GM19324 (cell line): ENCODE data around the gene FOXO1.
A peak's percentile ranks its signal among the peaks of the same experiment; 100 is the strongest.

Source experiments
- ATAC-seq: cut with Tn5 transposase; IDR thresholded peaks from one replicate; pipeline ENCODE4 v1.9.1; 2021; ENCODE audit warnings: mild to moderate bottlenecking, moderate library complexity; ENCODE audit not compliant: unreplicated experiment, low FRiP score

FOXO1 gene

DNA sequence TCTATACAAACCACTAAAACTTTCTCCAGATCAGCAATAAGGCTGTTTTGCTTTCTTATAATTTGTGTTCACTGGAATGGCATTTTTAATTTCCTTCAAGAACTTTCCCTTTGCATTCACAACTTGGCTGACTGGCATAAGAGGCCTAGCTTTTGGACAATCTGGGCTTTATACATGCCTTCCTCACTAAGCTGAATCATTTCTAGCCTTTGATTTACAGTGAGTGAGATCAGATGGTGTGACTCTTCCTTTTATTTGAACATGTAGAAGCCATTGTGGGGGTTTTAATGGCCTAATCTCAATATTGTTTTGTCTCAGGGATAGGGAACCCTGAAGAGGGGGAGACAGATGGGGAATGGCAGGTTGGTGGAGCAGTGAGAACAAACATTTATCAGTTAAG lies 82.7 kb downstream of the FOXO1 start:
- no peak for ATAC-seq

DNA sequence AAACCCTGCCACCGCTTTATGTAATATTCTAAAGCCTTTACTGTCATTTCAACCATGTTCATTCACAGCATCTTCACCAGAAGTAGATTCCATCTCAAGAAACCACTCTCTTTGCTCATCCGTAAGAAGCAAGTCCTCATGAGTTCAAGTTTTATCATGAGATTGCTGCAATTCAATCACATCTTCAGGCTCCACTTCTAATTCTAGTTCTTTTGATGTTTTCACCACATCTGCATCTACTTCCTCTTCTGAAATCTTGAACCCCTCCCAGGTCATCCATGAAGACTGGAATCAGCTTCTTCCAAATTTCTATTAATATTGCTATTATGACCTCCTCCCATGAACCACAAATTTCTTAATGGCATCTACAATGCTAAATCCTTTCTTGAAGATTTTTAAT lies 83.9 kb downstream of the FOXO1 start:
- no peak for ATAC-seq

DNA sequence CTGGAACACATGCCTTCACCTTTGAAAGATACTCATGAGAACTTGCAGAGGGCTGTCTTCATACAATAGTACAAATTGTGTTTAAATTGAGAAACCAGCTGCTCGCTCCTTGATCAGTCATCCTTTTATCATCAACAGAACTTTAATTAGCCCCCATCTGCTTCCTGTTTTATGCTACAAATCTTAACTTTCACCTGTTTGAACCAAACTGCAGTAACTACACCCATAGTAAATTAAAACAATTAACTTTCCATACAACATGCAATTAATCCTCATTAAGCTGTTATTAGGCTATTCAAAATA lies 85.2 kb downstream of the FOXO1 start:
- ATAC-seq: no peak

DNA sequence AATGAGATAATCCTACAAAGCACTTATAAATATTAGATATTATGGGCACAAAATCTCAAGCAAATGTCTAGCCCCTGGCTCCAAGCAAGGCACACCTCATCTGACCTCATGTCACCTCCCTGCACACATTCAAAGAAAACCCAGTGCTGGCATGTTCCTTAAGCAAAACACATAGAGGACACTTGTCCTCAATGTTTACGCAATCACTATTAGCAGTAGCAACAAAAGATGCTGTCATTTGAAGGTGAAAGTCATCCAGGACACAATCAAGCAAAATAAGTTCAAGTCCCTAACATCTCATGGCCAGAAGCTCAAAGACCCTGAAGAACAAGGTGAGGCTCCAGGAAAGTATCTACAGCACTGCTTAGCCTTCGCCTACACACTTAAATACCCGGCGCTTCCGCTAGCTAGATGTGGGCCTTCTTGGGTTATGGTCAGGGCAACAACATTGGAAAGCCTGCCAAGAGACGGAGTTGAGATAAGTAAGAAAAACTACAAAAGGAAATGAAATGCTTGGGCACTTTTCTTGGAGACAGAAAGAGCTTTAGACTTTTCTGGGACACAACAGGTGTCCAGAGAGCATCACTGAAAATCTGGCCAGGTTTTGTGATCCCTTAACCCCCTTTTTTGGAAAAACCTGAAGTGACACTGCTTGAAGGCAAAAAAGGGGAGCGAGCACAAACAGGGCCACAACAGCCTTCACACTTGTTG lies 85.7 kb downstream of the FOXO1 start:
- ATAC-seq: no peak

DNA sequence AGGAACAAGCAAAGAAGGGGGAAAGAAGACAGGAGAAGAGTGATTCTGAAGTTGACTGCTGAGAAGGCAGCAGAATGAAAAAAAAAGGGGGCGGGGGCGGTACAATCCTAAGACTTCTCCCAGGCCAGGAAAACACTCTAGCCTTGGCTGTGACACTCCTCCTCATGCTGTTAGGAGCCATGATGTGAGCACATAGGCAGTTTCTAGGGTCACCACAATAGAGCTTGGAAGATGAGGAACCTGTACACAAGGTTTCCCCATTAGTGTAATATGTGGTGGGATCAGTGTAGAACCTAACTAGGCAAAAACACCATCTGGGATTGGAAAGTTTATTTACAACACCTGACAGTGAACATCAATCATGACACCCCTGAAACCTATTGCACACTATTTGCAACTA lies 86.9 kb downstream of the FOXO1 start:
- ATAC-seq: no peak

DNA sequence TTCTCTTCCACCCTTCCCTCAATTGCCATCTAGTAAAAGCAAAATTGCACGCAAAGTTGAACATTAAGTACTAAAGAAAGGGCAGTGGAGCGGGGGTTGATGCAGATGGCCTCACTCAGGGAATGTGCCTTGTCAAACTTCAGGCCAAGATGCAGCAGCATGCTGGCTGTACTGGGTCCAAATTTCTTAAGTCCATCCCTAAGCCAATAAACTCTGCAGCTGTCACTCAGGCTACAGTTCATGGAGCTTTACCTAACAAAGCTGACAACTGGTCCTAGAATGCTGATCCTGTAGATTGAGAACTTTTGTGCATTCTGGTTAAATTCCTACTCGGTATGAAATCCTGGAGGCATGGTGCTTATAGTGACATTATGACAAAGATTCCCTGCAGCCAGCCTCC lies 88.4 kb downstream of the FOXO1 start:
- no peak for ATAC-seq

DNA sequence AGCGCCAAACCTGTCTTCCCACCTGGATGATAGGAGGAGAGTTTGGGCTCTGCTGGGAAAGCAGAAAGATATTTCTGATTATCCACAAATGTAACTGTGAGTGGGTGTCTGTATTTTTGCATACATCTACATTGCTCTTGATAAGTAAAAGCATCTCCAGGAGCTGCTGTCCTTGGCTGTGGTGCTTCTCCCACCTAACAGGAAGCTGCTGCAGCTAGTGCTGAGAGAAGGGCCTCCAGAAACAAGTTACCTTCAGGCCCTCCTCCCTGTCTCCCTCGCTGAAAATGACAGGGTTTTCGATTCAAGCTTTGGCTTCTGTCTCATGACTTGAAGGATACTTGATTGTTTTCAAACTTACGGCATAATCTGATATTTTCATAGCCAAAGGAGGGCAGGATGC lies 90.1 kb downstream of the FOXO1 start:
- no peak for ATAC-seq

DNA sequence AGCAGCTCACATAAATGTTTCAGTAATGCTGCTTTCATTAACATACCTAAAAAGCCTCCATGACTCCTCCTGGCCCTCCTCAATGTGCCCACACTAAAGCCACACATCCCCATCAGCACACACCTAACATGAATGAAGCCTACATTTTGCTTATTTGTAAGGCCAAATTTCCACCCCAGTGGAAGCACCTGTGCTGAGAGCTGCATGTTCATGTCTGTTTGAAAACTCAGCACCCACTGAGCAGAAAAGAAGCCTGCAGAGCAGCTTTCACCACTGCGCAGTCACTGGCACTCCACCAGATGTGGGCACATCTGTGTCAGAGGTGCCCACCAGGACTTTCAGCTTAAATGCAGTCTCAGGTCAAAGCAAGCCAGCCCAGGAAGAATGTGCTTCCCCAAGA lies 93.5 kb downstream of the FOXO1 start:
- no peak for ATAC-seq

DNA sequence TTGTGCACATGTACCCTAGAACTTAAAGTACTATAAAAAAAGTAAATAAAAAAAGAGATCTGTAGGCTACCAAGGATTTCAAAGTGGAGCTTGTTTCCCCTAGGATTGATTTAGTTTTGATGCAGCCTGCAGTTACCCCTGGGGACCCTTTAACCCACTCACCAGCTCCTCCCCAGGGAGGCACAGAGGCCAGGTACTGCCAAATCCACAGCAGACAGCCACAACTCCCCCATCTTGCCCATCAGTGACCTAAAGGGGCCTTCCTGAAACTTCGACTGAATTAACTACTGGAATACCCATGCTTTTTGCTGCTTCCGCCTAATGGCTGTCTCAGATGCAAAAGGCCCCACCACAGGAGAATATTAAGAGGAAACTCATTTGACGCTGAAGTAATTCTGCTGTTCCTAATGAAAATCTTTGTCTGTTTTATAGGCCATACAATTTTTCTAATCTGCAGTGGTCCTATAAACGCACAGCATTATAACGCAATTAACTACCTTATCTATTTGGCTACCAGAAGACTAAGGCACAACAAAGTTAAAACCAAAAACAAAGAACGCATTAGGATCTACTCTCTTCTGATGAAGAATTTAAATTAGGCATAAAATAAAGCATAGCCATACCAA lies 95.0 kb downstream of the FOXO1 start:
- ATAC-seq: no peak

DNA sequence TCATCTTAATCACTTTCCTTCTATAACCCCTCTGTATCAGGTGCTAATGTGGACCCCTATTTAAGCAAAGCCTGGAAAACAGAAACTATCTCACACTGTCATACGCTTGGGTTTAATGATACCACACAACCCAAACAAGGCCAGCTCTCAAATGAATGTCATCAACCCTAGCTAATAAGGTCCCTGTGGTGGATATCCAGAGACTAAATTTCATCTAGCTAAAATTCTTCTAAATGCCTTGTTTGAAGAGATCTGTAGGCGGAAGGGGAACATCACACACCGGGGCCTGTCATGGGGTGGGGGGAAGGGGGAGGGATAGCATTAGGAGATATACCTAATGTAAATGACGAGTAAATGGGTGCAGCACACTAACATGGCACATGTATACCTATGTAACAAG lies 95.5 kb downstream of the FOXO1 start:
- ATAC-seq: no peak

DNA sequence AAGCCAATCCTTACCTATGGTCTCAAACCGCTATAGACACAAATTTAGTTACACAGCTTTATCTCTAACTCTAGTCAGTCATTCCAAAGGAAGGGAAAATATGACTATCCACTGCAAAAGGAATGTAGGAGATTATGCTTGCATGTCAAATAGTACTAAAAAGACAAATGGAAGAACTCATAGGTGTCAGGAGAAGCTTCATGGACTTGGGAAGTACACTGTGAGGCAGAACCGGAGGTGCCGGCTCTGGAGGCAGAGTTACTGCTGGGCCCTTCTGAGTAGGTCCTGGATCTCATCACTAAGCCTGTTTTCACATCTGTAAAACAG lies 97.5 kb downstream of the FOXO1 start:
- ATAC-seq: no peak

DNA sequence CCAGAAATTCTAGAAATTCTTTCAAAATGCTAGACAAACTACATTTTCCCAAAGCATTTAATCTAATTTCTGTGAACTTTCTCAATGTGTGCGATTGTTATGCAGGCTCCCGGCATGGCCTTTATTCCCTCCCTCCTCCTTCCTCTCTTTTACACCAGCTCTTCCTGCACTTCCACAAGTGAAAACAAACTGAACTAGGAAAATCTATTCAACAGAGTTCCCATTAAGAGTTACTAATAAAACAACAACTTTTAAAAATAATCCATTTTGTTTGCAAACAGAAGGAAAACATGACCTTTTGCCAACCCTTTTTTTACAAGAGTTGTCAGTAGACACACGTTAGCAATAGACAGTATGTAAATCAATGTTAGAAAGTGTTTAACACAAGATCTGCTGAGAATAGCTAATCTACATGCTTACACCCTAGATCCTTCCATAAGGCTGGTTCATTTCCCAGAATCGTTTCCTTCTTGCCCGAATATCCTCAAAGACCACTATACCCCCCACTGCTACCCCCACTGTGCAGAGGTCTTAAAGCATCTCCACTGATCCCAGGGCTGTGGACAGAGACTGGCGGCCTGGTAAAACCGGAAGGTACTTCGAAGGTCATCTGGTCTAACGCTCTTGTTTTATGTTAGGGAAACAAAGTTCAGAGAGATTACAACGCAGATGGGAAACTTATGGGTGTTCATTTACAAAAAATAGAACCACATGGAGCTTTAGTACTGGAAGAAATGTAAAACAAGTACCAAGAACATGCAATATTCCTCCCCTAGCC lies 98.0 kb downstream of the FOXO1 start:
- ATAC-seq: no peak

DNA sequence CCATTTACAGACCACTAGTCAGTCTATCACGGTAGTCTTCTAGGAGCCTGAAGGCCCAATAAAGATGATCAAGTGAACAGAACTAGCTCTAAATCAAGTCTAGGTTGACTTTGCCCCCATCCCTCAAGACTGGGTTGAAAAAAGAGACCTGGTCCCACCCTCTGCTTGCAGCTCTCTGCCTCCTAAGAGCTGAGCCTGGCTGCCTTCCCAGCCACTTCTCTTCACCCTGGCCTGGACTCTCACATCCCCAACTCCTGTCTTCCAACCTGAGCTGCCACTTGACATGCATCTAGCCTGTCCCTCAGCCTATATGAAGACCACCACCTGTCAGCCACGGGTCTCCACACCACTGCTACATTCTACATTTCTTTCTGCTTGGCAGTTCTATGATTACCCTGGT lies 99.6 kb downstream of the FOXO1 start:
- no peak for ATAC-seq

DNA sequence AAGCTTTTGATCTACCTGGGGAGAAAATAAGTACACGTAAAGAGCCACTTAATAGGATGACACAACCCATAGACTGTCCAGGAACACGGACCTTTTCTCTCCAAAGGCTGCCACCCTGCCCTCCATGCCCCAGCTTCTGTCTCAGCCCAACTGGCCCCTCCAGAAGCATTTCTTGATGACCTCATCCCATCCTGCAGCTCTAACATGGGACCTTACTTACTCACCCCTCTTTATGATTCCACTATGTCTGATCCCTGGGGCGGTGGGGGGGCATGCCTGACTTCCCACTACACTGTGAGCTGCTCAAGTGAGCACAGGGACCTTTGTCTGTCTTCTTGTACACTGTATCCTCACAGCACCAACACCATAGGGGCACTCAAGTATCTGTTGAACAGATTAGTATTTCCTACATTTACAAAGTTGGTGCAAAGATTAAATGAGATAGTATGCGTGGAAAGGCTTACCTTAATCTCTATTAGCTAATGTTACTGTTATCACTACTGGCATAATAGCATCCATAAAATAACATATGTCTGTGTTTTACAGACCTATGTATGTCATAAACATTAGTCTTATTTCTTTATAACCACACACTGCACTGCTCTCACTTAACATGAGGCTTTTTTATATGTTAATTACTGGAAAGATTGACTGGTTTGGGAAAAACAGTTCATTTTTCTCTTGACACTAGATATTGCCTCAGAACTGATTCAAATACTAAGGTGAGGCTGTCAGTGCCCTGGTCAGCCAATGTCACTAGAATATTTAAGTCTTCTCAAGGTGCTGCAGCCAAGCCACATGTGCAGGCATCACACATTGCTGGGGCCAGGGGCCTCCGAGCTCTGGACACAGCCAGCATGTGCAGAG lies 100.9 kb downstream of the FOXO1 start:
- no peak for ATAC-seq

DNA sequence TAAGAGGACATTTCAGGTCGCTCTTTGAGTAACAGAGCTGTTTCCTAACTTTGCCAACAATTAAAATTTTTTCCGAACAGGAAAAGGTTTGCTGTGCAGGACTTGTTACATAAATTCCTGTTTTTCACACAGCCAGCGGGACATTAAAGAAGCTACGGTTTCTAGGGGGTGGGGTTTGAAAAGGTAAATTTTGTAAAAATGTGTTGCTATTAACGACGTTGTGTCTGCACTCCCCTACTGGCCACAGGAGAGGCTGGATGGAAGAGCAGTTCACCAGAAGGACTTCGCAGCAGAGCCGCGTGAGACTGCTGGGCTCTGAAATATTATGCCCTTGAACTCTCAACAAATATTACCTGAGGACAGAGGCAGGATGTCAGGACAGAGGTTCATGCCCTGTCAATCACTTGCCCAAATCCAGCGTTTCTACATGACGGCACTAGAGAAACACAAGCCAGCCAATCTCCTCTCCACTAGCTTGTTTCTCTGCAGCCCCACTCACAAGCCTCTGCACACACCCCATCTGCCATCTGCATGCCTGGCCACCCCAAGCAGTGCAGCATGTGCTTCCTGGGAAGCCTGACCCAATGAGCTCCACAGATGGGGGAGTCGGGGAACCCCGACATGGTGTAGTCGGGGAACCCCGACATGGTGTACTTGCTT lies 102.0 kb downstream of the FOXO1 start:
- no peak for ATAC-seq

DNA sequence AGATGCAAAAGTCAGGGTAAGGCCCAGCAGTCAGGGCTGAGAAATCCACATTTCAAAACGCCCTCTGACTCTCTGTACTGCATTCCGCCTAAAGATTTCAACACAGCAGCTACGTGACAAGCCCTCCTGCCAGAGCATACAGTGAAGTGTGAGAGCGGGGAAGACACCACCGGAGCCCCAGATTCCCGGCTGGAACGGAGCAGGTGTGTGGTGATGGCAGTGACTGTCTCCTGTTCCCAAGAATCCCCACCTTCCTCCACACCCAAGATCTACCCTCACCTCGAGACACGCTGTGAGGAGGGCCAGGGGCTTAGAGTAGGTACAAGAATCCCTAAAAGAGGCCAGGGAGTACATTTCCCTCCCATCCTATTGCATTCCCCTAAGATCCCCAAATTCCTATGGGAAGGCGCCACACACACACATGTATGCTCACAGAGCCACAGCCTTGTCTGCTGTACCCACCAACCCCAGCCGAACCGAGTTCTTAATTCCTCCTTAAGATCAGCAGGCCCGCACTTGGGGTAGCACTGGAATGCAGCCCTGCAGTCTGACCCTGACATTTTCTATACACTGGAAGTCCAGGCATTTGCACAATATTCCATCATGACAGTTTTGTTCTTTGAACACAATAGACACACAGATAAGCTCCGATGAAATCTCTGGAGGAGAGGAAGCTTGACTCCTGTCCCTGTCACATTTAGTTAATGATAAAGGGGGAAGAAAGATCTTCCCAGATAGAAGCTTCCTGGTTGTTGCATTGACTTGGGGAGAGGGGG lies 102.9 kb downstream of the FOXO1 start:
- peak; percentile 13 for ATAC-seq

DNA sequence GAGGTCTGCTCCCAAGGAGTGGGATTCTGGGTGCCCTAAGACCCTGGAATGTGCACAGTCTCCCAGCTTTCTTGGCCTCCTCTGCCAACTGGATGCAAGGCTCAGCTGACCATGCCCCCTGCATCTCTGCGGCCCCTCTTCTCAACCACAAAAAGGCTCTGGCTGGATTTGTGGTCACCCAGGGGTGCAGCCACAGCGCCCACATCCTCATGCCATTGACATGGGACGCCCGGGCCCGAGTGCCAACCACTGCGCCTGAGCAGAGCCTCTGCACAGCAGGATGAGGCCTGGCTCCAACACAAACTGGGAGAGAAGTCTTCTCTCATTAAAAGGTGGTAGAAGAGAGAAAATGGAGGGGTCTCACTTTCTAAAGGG lies 103.5 kb downstream of the FOXO1 start:
- ATAC-seq: peak; percentile 42

DNA sequence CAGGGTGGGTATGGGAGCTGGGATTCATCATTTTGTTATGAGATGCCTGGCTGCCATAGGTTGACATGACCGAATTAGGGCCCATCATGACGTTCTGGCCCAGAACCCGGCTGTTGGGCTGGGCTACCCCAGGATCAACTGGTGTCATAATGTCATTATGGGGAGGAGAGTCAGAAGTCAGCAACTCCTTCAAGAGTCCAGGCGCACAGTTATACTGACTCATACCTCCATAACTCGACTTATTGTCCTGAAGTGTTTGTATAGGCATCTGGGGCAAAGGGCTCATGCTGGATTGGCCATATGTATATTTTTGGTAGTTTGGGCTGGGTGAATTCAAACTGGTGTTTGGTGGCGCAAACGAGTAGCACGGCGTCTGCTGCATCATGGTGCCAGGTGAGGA lies 106.5 kb downstream of the FOXO1 start:
- ATAC-seq: no peak

DNA sequence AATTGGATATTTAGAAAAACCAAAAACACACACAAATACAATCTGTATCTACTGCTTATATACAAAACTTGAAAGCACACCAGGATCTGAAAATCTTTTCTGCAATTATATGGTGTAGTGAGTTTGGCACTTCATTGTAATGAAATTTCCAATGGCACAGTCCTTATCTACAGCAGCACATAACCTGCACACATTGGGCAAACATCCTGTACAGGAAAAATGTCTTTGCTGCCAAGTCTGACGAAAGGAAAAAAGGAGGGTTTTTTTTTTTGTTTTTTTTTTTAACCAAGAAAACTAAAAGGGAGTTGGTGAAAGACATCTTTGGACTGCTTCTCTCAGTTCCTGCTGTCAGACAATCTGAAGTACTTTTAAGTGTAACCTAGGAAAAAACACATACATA lies 107.8 kb downstream of the FOXO1 start:
- ATAC-seq: no peak

DNA sequence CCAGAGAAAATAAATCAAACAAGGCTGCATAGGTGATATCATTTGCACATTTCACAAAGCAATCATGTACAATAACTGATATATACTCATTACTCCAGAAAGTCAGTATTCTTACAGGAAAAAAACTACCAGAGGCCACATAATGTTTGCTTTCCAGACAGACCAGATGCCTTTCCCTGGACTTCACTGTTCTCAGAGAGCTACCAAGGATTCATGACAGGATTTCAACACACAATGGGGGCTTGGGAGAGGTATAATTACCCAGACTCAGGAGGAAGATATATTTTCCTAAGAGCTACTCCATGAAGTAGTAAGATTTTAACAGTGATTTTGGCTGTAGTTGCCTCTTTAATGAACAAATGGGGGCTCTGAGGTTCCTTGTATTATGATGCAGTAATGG lies 110.0 kb downstream of the FOXO1 start:
- ATAC-seq: no peak
